K562 (cell line): ENCODE data around the gene SLC1A3. TPM values are rescaled to one million over a fixed set of nuclear protein-coding genes. Genes with fewer than 3 reads are reported as not detected.
"Not testable (repeated sequence)": the region's sequence is repeated elsewhere in the genome, so short reads cannot be mapped to it uniquely, and the experiment has no call there.

Experiments
- ATAC-seq: fragments of 200-7000 bp; cut with Tn5 transposase; 3 replicates; pipeline ENCODE4 v1.9.1; 2020; ENCODE audit warnings: moderate library complexity
- BruUV-seq: library from RNA; stranded (reverse); fragments of 400-500 nt; replicated peaks from 2 replicates; lab custom pipeline; 2021; lab: Mats Ljungman, UMichigan
- CTCF ChIA-PET: fragments of 300-600 bp; formaldehyde crosslinking; extraction: SDS; loops from one replicate; lab custom pipeline; 2021; ENCODE audit warnings: low intra/inter-chr PET ratio; lab: Yijun Ruan, JAX
- POLR2A ChIA-PET: fragments of 300-600, 350-650 bp; sonication (Branson Sonifier 250); formaldehyde crosslinking; extraction: SDS; loops from one replicate; lab custom pipeline; 2021; ENCODE audit warnings: antibody characterized with exemption, inconsistent platforms; lab: Yijun Ruan, JAX
- DNase-seq, 4 experiments: peaks; one replicate each; pipeline versions ENCODE4 v3.0.0 to v3.0.0-alpha.2; 2011 to 2018; ENCODE audit warnings: low spot score in 3 of 4, mixed read lengths in 3 of 4; ENCODE audit errors: extremely low read depth in 1 of 4
- FAIRE-seq: peaks from 2 replicates; lab custom pipeline; 2011; peaks lifted over from hg19 to GRCh38; lab: Jason Lieb, UNC
- H2AFZ ChIP-seq: 2 replicates; pipeline ENCODE4 v1.6.0; 2011; ENCODE audit warnings: low read depth, low read length, control low read depth, inconsistent platforms
- H3K27ac ChIP-seq: fragments of 200-600 bp; 3 replicates; pipeline ENCODE4 v1.8.0; 2011; ENCODE audit warnings: low read depth, mild to moderate bottlenecking, control low read depth, inconsistent platforms, low read length, moderate library complexity, mixed read lengths; ENCODE audit errors: extremely low read depth
- H3K27me3 ChIP-seq, 2 experiments: fragments of 300-600 bp in 1 of 2; 2 replicates in 1 of 2; 3 replicates in 1 of 2; pipeline versions ENCODE4 v1.6.0 to v1.8.0; 2011; ENCODE audit warnings: inconsistent platforms in 2 of 2, low read length in 2 of 2, mild to moderate bottlenecking in 1 of 2, mixed read lengths in 1 of 2, moderate library complexity in 1 of 2; ENCODE audit not compliant: control insufficient read depth in 2 of 2, insufficient read depth in 2 of 2
- H3K36me3 ChIP-seq: fragments of 300-600 bp; 3 replicates; pipeline ENCODE4 v1.8.0; 2011; ENCODE audit warnings: mild to moderate bottlenecking, low read length, inconsistent platforms; ENCODE audit not compliant: control insufficient read depth, insufficient read depth
- H3K4me1 ChIP-seq, 2 experiments: fragments of 200-600 bp in 1 of 2; replicated peaks in 1 of 2; 2 replicates in 1 of 2; 3 replicates in 1 of 2; pipeline versions ENCODE4 v1.5.1 to v1.8.0; 2011; ENCODE audit warnings: inconsistent platforms in 2 of 2, low read length in 2 of 2, mild to moderate bottlenecking in 1 of 2, mixed read lengths in 1 of 2, moderate library complexity in 1 of 2; ENCODE audit not compliant: control insufficient read depth in 2 of 2, insufficient read depth in 2 of 2
- H3K4me2 ChIP-seq: 2 replicates; pipeline ENCODE4 v1.6.1; 2011; ENCODE audit warnings: low read length, control low read depth, inconsistent platforms, mixed read lengths; ENCODE audit not compliant: insufficient read depth
- H3K4me3 ChIP-seq: fragments of 200-600 bp; sonication (generic), shearing (Covaris generic); 2 replicates; pipeline ENCODE4 v1.5.1; 2016; ENCODE audit warnings: control low read depth, inconsistent platforms
- H3K79me2 ChIP-seq: fragments of 200-600 bp; 3 replicates; pipeline ENCODE4 v1.8.0; 2011; ENCODE audit warnings: low read length, inconsistent platforms; ENCODE audit not compliant: control insufficient read depth, insufficient read depth
- H3K9ac ChIP-seq, 2 experiments: 2 replicates each; pipeline versions ENCODE4 v1.6.0 to v1.6.1; 2011; ENCODE audit warnings: low read depth in 2 of 2, low read length in 2 of 2, control low read depth in 1 of 2, inconsistent platforms in 1 of 2, mild to moderate bottlenecking in 1 of 2, mixed read lengths in 1 of 2; ENCODE audit not compliant: insufficient read depth in 1 of 2
- H3K9me1 ChIP-seq: one replicate; pipeline ENCODE4 v1.6.0; 2011; ENCODE audit warnings: inconsistent platforms, mild to moderate bottlenecking, low read length, moderate library complexity; ENCODE audit not compliant: control insufficient read depth, insufficient read depth
- H3K9me3 ChIP-seq: replicated peaks from 2 replicates; pipeline ENCODE4 v1.5.1; 2011; ENCODE audit warnings: low read depth, low read length, inconsistent platforms; ENCODE audit not compliant: control insufficient read depth, insufficient read depth
- H4K20me1 ChIP-seq: replicated peaks from 2 replicates; pipeline ENCODE4 v1.6.1; 2011; ENCODE audit warnings: low read length, inconsistent platforms, mixed read lengths; ENCODE audit not compliant: control insufficient read depth, insufficient read depth
- E4F1 ChIP-seq: fragments of 250-450 bp; sonication (Bioruptor Pico); IDR thresholded peaks from 2 replicates; pipeline ENCODE4 v1.5.0; 2021; ENCODE audit warnings: mild to moderate bottlenecking, borderline replicate concordance
- ESRRB ChIP-seq: fragments of 250-450 bp; sonication (Bioruptor Pico); IDR thresholded peaks from 2 replicates; pipeline ENCODE4 v1.5.0; 2020; ENCODE audit warnings: mild to moderate bottlenecking, moderate library complexity, borderline replicate concordance
- PREB ChIP-seq: sonication (generic); formaldehyde crosslinking; IDR thresholded peaks from 2 replicates; pipeline ENCODE4 v1.8.1; 2023; ENCODE audit warnings: mild to moderate bottlenecking, missing genetic modification reagents
- RBM25 ChIP-seq: fragments of 200-400 bp; formaldehyde crosslinking; IDR thresholded peaks from 2 replicates; pipeline ENCODE4 v1.6.1; 2018; ENCODE audit warnings: low read length, low read depth, moderate library complexity; ENCODE audit not compliant: severe bottlenecking
- ZC3H11A ChIP-seq: IDR thresholded peaks from 2 replicates; pipeline ENCODE4 v1.6.1; 2012; ENCODE audit warnings: low read depth, low read length, improper control_type of control experiment
- ZHX1 ChIP-seq: fragments of 150-350 bp; conservative IDR thresholded peaks from 2 replicates; pipeline ENCODE4 v1.6.1; 2014; ENCODE audit warnings: low read length
- ZNF3 ChIP-seq: fragments of 250-450 bp; sonication (Bioruptor Pico); IDR thresholded peaks from 2 replicates; pipeline ENCODE4 v1.5.0; 2021; ENCODE audit warnings: mild to moderate bottlenecking, moderate library complexity
- WGBS: fragments of 100-300 bp; shearing (Covaris generic); methylation state at CpG from one replicate; pipeline ENCODE4 v1.1.6; 2016; ENCODE audit warnings: low coverage, mixed read lengths; ENCODE audit not compliant: insufficient coverage; ENCODE audit errors: missing lambda C conversion rate; 5-methylcytosine and 5-hydroxymethylcytosine counted together
- in situ Hi-C: fragments of 300-500 bp; cut with MboI; formaldehyde crosslinking; loops from 4 replicates; pipeline ENCODE4 v1.15.0; 2018; ENCODE audit warnings: inconsistent platforms, mixed read lengths
- intact Hi-C: fragments of 100-400 bp; cut with micrococcal nuclease; formaldehyde crosslinking; loops from 2 replicates; pipeline ENCODE4 v1.14.2; 2022
- polyA plus RNA-seq, 8 experiments: library from polyadenylated mRNA; depleted of rRNA in 4 of 8; stranded (reverse) in 5 of 8; unstranded in 3 of 8; fragments of >200 nt; fragmentation: Nextera tagmentation in 2 of 8; fragmentation: Illumina TruSeq in 1 of 8; extraction: Ambion mirVana in 2 of 8; extraction: Trizol in 1 of 8; gene quantifications; 2 replicates each; pipeline versions ENCODE4 v1.2.1 to v1.2.3, GENCODE V29; 2011 to 2014; ENCODE audit warnings: inconsistent platforms in 1 of 8, missing spikeins in 1 of 8
- total RNA-seq, 7 experiments: library from RNA; depleted of rRNA in 6 of 7; stranded (reverse); fragments of >200 nt in 6 of 7; fragmentation: Illumina TruSeq in 2 of 7; extraction: Trizol in 2 of 7; gene quantifications; 2 replicates each; pipeline versions ENCODE4 v1.2.1 to v1.2.3, GENCODE V29; 2011 to 2021; ENCODE audit warnings: low replicate concordance in 1 of 7

The SLC1A3 gene
- total and polyA plus RNA-seq, 9 of the 15 experiments (the other 6 are each of a cell fraction or from before 2014, with no cell fraction given), result 0.13 TPM; not detected in 8

- FAIRE-seq, DNase-seq, H4K20me1 ChIP-seq, ATAC-seq, H3K9me1 ChIP-seq, intact Hi-C loops, H3K9me3 ChIP-seq, H3K27me3 ChIP-seq, H3K79me2 ChIP-seq, in situ Hi-C loops, POLR2A ChIA-PET, H3K4me2 ChIP-seq, H2AFZ ChIP-seq, H3K4me1 ChIP-seq, H3K4me3 ChIP-seq, CTCF ChIA-PET, BruUV-seq, H3K9ac ChIP-seq, H3K27ac ChIP-seq, H3K36me3 ChIP-seq: not testable (repeated sequence)
- 0% methylated on average over 4 of the region's 4 CpGs for WGBS
- TF ChIP-seq RBM25 (peak; percentile 71), ZNF3 (peak; percentile 95)
Measured at GRCh38 chr5:36589735-36590134, 16.7 kb upstream of the SLC1A3 start.

GRCh38 chr5:36590513-36591286, 15.7 kb upstream of the SLC1A3 start:
- DNase-seq (no peak), ATAC-seq (no peak), FAIRE-seq (no peak)
- no TSS peak for BruUV-seq
- Histone ChIP-seq H3K4me3 (no peak overlapping the region), H3K9me3 (no peaks in the 10 kb centered on the region), H3K27me3 (peaks cover 4 to 7% of the 10 kb centered on the region in 2 experiments; a peak in 4 of 5 replicates), H3K4me1 (no peaks in the 10 kb centered on the region), H3K4me2 (no peak overlapping the region), H3K9ac (no peak overlapping the region), H3K27ac (no peak overlapping the region), H2AFZ (no peak overlapping the region), H3K79me2 (no peaks in the 10 kb centered on the region), H4K20me1 (no peaks in the 10 kb centered on the region), H3K9me1 (no peaks in the 10 kb centered on the region), H3K36me3 (no peaks in the 10 kb centered on the region)
- in situ Hi-C loops (no loop called here), intact Hi-C loops (no loop called here)
- CTCF ChIA-PET, result no interaction called here
- POLR2A ChIA-PET, result no interaction called here
- WGBS, result 0% methylated on average over 7 of the region's 7 CpGs
- TF ChIP-seq E4F1, result no peak
- TF ChIP-seq PREB, result no peak
- no peak for TF ChIP-seq ZC3H11A
- no peak for TF ChIP-seq ESRRB (CRISPR knock-in tag)
- TF ChIP-seq ZHX1, result no peak
